Loucy (cell line): Measurements from ENCODE around the gene PTCH2.

Source experiments
- H2AFZ ChIP-seq: fragments of 200-600 bp; sonication (generic); 2 replicates; pipeline ENCODE4 v1.6.0; 2016; ENCODE audit warnings: antibody characterized with exemption, mild to moderate bottlenecking, low read length, moderate library complexity
- H3F3A ChIP-seq: fragments of 200-600 bp; 2 replicates; pipeline ENCODE4 v1.6.0; 2016; ENCODE audit warnings: antibody characterized with exemption, low read depth, mild to moderate bottlenecking
- H3K27me3 ChIP-seq: fragments of 200-600 bp; sonication (generic); 2 replicates; pipeline ENCODE4 v1.6.1; 2014; ENCODE audit warnings: low read length, mild to moderate bottlenecking; ENCODE audit not compliant: insufficient read depth, poor library complexity, severe bottlenecking
- H3K36me3 ChIP-seq: fragments of 200-600 bp; sonication (generic); 2 replicates; pipeline ENCODE4 v1.6.1; 2016; ENCODE audit warnings: low read length; ENCODE audit not compliant: insufficient read depth
- H3K4me1 ChIP-seq: fragments of 200-600 bp; sonication (generic); 2 replicates; pipeline ENCODE4 v1.5.1; 2014; ENCODE audit warnings: low read length, mild to moderate bottlenecking; ENCODE audit not compliant: insufficient read depth, poor library complexity, severe bottlenecking
- H3K4me2 ChIP-seq: fragments of 200-600 bp; sonication (generic); 2 replicates; pipeline ENCODE4 v1.6.0; 2014; ENCODE audit warnings: antibody characterized with exemption, low read length, low read depth, mild to moderate bottlenecking; ENCODE audit not compliant: poor library complexity, severe bottlenecking
- H3K4me3 ChIP-seq: fragments of 200-600 bp; sonication (generic); 2 replicates; pipeline ENCODE4 v1.5.1; 2014; ENCODE audit warnings: low read length, mild to moderate bottlenecking, mixed read lengths; ENCODE audit not compliant: poor library complexity, severe bottlenecking
- H3K79me2 ChIP-seq: fragments of 200-600 bp; sonication (generic); 2 replicates; pipeline ENCODE4 v1.6.1; 2014; ENCODE audit warnings: low read length; ENCODE audit not compliant: insufficient read depth
- H3K9ac ChIP-seq: fragments of 200-600 bp; sonication (generic); 2 replicates; pipeline ENCODE4 v1.6.0; 2014; ENCODE audit warnings: mild to moderate bottlenecking, low read depth, low read length, moderate library complexity; ENCODE audit not compliant: poor library complexity, severe bottlenecking
- H3K9me2 ChIP-seq: fragments of 200-600 bp; sonication (generic); replicated peaks from 2 replicates; pipeline ENCODE4 v1.6.1; 2016; ENCODE audit warnings: low read depth, low read length, mixed read lengths
- H3K9me3 ChIP-seq: fragments of 200-600 bp; sonication (generic); 2 replicates; pipeline ENCODE4 v1.6.1; 2014; ENCODE audit warnings: mild to moderate bottlenecking, antibody characterized with exemption, low read length, low read depth; ENCODE audit not compliant: insufficient read depth
- H4K20me1 ChIP-seq: fragments of 200-600 bp; sonication (generic); 2 replicates; pipeline ENCODE4 v1.6.0; 2014; ENCODE audit warnings: antibody characterized with exemption, low read length, mild to moderate bottlenecking; ENCODE audit not compliant: insufficient read depth, poor library complexity, severe bottlenecking
- EZH2phosphoT487 ChIP-seq: fragments of 200-600 bp; IDR thresholded peaks from 2 replicates; pipeline ENCODE4 v1.6.1; 2018; ENCODE audit warnings: antibody characterized with exemption, mild to moderate bottlenecking, moderate library complexity, borderline replicate concordance
- TF ChIP-seq, protein P1 (sequence below): fragments of 200-600 bp; sonication (generic); conservative IDR thresholded peaks from 2 replicates; pipeline ENCODE4 v1.5.1; 2014; ENCODE audit warnings: mild to moderate bottlenecking, antibody characterized with exemption, low read length

Gene PTCH2

GRCh38 chr1:44870096-44870495 is 27.0 kb upstream of the PTCH2 start:
- H3K79me2 ChIP-seq = no peaks in the 10 kb centered on the region
- no peaks in the 10 kb centered on the region for H3F3A ChIP-seq
- TF ChIP-seq, protein P1, sequence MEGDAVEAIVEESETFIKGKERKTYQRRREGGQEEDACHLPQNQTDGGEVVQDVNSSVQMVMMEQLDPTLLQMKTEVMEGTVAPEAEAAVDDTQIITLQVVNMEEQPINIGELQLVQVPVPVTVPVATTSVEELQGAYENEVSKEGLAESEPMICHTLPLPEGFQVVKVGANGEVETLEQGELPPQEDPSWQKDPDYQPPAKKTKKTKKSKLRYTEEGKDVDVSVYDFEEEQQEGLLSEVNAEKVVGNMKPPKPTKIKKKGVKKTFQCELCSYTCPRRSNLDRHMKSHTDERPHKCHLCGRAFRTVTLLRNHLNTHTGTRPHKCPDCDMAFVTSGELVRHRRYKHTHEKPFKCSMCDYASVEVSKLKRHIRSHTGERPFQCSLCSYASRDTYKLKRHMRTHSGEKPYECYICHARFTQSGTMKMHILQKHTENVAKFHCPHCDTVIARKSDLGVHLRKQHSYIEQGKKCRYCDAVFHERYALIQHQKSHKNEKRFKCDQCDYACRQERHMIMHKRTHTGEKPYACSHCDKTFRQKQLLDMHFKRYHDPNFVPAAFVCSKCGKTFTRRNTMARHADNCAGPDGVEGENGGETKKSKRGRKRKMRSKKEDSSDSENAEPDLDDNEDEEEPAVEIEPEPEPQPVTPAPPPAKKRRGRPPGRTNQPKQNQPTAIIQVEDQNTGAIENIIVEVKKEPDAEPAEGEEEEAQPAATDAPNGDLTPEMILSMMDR = no peak
- no peak for TF ChIP-seq EZH2phosphoT487
- no peak overlapping the region for H3K4me3 ChIP-seq
- H3K4me2 ChIP-seq = no peak overlapping the region
- H3K9me3 ChIP-seq = no peaks in the 10 kb centered on the region
- no peaks in the 10 kb centered on the region for H3K4me1 ChIP-seq
- no peaks in the 10 kb centered on the region for H3K27me3 ChIP-seq
- no peak overlapping the region for H3K9ac ChIP-seq
- H4K20me1 ChIP-seq = no peaks in the 10 kb centered on the region
- H3K36me3 ChIP-seq = peaks cover 3% of the 10 kb centered on the region; the same call in 1 of the 2 replicates
- no peaks in the 10 kb centered on the region for H3K9me2 ChIP-seq
- no peak overlapping the region for H2AFZ ChIP-seq

GRCh38 chr1:44867801-44868200 is 24.7 kb upstream of the PTCH2 start:
- no peak overlapping the region for H3K4me2 ChIP-seq
- no peaks in the 10 kb centered on the region for H3K9me2 ChIP-seq
- no peak overlapping the region for H3K4me3 ChIP-seq
- H4K20me1 ChIP-seq = no peaks in the 10 kb centered on the region
- no peaks in the 10 kb centered on the region for H3K27me3 ChIP-seq
- no peaks in the 10 kb centered on the region for H3K9me3 ChIP-seq
- no peaks in the 10 kb centered on the region for H3K79me2 ChIP-seq
- H3K36me3 ChIP-seq = peaks cover 3% of the 10 kb centered on the region; the same call in 1 of the 2 replicates
- no peak overlapping the region for H3K9ac ChIP-seq
- no peak overlapping the region for H2AFZ ChIP-seq
- no peaks in the 10 kb centered on the region for H3K4me1 ChIP-seq
- no peaks in the 10 kb centered on the region for H3F3A ChIP-seq
- no peak for TF ChIP-seq EZH2phosphoT487
- TF ChIP-seq, protein P1 = no peak

GRCh38 chr1:44862829-44863401 is 19.9 kb upstream of the PTCH2 start:
- no peaks in the 10 kb centered on the region for H4K20me1 ChIP-seq
- TF ChIP-seq EZH2phosphoT487 = no peak
- TF ChIP-seq, protein P1 = no peak
- peaks cover 3% of the 10 kb centered on the region; the same call in 1 of the 2 replicates for H3K36me3 ChIP-seq
- H3K4me3 ChIP-seq = no peak overlapping the region
- no peaks in the 10 kb centered on the region for H3K4me1 ChIP-seq
- H3K27me3 ChIP-seq = no peaks in the 10 kb centered on the region
- H3K4me2 ChIP-seq = no peak overlapping the region
- no peaks in the 10 kb centered on the region for H3K79me2 ChIP-seq
- H3K9ac ChIP-seq = no peak overlapping the region
- H3F3A ChIP-seq = no peaks in the 10 kb centered on the region
- no peaks in the 10 kb centered on the region for H3K9me3 ChIP-seq
- no peaks in the 10 kb centered on the region for H3K9me2 ChIP-seq
- no peak overlapping the region for H2AFZ ChIP-seq
